Right hindlimb (tissue), 1 donor: ENCODE data around the gene BLNK.
"Not testable (repeated sequence)": the region's sequence is repeated elsewhere in the genome, so short reads cannot be mapped to it uniquely, and the experiment has no call there.

Source experiments
- DNase-seq: peaks from one replicate; pipeline ENCODE4 v3.0.0-alpha.2; 2018

BLNK gene

GRCh38 chr10:96218826-96219225 is 52.5 kb downstream of the BLNK start:
- DNase-seq = no peak

DNA sequence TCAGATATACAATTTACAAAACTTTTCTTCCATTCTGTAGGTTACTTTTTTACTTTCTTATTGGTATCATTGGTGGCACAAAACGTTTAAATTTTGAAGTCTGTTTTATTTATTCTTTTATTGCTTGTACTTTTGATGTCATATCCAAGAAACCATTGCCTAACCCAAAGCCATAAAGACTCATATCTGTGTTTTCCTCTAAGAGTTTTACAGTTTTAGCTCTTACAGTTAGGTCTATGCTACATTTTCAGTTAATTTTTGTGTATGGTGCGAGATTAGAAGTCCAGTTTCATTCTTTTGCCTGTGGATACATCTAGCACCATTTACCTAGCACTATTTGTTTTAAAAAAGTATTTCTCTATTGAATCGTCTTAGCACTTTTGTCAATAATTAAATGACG is 53.7 kb downstream of the BLNK start:
- DNase-seq = no peak

GRCh38 chr10:96216775-96217174 is 54.6 kb downstream of the BLNK start:
- no peak for DNase-seq

DNA sequence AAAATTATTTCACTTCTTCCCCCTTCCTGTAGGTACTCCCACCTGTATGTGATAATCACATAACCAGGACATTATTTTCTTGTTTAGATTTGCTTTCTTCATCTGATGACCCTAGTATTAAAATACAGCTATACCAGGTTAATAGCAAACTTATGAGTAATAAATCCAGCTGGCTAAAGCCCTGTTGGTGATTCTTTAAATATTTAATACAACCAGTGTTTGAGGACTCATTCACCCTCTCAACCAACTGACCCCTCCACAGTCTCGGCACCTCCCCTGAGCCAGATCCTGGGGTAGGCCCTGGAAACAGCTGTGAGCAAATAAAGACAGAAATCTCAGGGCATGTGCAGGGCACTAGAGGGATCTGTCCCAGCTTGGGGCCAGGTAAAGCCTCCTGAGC is 58.5 kb downstream of the BLNK start:
- DNase-seq = no peak

DNA sequence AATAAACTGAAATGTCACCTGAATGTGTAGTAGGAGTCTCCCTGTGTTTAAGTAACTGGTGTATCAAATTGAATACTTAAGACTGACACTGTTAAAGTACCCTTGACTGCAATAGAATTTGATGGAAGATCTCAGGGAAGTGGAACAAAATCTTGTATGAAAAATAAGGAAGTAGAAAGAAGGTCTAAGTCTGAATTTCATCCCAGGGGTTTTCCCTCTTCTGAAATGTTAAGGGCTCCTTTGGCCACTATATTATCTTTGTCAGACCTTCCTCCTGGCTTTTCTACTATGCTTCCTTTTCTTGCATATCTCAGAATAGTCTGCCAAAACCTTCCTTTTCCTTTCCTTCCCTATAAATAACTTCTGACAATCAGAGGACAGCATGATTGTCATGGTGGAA is 59.6 kb downstream of the BLNK start:
- no peak for DNase-seq

DNA sequence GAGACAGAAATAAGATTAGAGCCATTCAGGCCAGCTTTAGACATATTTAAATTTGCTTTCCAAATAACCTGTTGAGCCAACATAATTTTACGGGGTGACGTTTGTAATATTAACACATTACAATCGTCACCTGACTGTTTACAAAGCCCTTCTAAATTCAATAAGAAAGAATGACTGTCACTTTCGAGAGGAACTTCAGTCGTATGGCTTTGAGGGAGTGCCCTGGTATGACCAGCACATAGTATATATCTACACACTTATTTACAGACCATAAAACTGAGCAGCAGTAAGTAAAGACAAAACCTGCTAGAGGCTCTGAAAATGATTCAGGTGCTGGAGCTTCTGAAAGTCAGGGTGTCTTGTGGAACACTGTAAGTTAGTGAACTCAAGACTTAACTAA is 62.4 kb downstream of the BLNK start:
- no peak for DNase-seq

GRCh38 chr10:96208271-96208670 is 63.1 kb downstream of the BLNK start:
- no peak for DNase-seq

DNA sequence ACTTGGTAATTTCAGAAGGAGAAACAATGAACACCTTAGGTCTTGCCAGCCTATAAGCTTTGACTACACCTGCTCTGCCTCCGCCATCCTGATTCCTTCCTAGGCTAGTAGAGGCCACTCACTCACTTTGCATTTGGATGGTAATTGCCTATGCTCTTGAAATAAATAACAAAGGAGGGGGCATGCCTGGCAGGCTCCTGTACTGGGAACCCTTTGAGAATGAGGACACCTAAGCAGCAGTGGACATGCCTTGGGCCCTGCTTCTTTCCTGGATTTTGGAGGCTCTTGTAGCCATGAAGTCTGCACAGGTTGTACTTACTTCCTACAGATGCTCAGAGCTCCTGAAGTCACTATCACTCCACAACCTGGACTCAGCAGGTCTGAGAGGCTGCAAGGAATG is 65.8 kb downstream of the BLNK start:
- no peak for DNase-seq

DNA sequence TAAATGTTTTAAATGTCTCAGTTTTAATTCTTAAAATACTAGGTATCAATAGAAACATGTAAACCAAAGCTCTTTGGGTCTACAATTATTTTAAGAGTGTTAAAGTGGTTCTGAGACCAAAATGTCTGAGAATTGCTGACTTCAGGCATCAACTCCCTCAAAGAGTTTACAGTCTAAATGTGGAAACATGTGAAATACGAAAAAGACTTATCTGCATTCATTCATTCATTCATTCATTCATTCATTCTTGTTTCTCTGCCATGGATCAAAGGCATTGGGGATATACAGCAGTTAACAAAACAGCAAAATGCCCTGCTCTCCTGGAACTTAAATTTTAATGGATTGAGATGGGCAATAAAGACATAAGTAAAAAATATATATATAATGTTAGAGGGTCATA is 69.8 kb downstream of the BLNK start:
- DNase-seq = no peak

- DNase-seq = not testable (repeated sequence)
Observed at GRCh38 chr10:96189505-96189904, 81.9 kb downstream of the BLNK start.

DNA sequence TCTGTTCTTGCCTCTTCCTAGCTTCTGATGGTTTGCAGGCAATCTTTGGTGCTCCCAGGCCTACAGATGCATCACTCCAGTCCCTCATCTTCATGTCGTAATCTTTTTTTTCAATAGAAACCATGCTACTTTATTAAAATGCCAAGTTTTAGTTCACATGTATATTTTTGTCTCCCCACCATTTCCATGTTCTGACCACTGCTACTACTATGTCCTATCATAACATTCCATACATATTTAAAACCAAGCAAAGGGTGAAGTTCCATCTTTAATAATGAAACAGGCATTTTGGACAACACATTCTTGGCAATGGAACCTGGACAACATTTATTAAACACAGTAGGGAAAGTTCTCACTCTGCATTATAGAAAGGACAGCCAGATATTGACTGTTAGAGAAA is 82.5 kb downstream of the BLNK start:
- DNase-seq = no peak

GRCh38 chr10:96188421-96188820 is 82.9 kb downstream of the BLNK start:
- DNase-seq = no peak

GRCh38 chr10:96176985-96177384 is 94.4 kb downstream of the BLNK start:
- DNase-seq = no peak

DNA sequence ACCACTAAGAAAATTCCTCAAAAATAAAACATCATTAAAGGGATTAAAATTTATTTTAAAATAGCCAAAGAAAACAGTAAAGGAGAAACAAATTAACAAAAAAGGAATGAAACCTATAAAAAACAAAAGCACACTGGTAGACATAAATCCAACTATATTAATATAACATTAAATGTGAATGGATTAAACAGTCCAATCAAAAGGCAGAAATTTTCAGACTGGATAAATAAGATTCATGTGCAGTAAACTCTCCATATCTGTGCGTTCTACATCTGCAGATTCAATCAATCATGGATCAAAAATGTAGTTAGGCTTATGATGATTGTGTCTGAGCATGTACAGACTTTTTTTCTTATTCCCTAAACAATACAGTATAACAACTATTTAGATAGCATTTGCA is 98.7 kb downstream of the BLNK start:
- DNase-seq = no peak

DNA sequence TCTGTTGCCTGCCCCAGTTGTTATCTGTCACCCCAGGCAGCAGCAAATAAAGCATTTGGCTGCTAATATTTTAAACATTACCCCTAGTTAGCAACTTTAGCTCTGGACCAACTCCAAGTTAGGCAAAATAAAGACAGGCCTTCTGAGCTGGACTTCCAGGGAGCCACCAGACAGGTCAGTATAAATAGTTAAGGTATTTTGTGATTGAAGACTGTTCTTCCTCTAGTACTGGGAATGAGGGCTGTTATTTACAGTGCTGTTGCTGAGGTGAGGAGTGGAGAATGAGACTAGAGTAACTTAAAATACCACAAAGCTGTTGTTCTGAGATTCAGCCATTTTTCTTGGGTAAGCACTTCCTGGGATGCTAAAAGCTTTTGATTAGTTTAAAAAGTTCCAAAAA is 101.1 kb downstream of the BLNK start:
- no peak for DNase-seq

- no peak for DNase-seq
Observed at GRCh38 chr10:96168546-96168945, 102.8 kb downstream of the BLNK start.

DNA sequence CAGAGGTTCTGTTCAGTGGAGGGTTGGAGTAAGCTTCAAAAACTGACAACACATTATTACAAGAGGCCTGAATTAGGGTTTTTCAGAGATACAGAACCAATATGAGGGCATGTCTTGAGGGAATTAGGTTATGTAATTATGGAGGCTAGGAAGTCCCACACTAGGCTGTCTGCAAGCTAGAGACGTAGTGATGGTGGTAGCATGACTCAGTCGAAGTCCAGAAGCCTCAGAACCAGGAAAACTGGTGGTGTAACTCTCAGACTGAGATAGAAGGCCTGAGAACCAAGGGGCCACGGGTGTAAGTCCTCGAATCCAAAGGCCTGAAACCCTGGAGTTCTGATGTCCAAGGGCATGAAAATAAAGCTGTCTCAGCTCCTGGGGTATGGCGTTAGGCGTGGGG is 105.6 kb downstream of the BLNK start:
- DNase-seq = no peak

GRCh38 chr10:96153070-96153469 is 118.3 kb downstream of the BLNK start:
- DNase-seq = no peak

DNA sequence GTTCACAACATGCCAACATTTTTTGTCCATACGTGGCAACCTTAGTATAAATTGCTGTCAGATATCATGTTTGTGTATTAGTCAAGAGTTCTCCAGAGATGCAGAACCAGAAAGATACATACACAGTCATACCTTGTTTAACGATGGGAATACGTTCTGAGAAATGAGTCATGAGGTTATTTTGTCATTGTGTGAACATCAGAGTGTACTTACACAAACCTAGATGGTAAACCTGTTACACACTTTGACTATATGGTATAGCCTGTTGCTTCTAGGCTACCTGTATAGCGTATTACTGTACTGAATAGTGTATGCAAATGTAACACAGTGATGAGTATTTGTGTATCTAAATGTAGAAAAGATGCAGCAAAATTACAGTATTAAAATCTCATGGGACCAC is 118.9 kb downstream of the BLNK start:
- no peak for DNase-seq
